Immature natural killer cell (primary cell): ENCODE data around the gene NBEAL1. TPM values are rescaled to one million over a fixed set of nuclear protein-coding genes. Genes with fewer than 3 reads are reported as not detected.
"Not testable (repeated sequence)": the region's sequence is repeated elsewhere in the genome, so short reads cannot be mapped to it uniquely, and the experiment has no call there.

Experiments
- DNase-seq, 3 donors: peaks; one replicate each; pipeline ENCODE4 v3.0.0; 2022; ENCODE audit warnings: mixed read lengths in 1 of 3
- H3K27ac Mint-ChIP-seq, 6 donors: one replicate each; pipeline ENCODE4 v1.8.0; 2020; ENCODE audit warnings: mixed read lengths in 6 of 6, mild to moderate bottlenecking in 5 of 6, inconsistent platforms in 4 of 6, moderate library complexity in 3 of 6
- H3K27me3 Mint-ChIP-seq, 3 donors: one replicate each; pipeline ENCODE4 v1.8.0; 2020 to 2021; ENCODE audit warnings: low read depth in 3 of 3, mild to moderate bottlenecking in 3 of 3, mixed read lengths in 3 of 3, moderate library complexity in 3 of 3, inconsistent platforms in 1 of 3
- H3K36me3 Mint-ChIP-seq, 3 donors: one replicate each; pipeline ENCODE4 v1.8.0; 2020; ENCODE audit warnings: mixed read lengths in 3 of 3, inconsistent platforms in 2 of 3, mild to moderate bottlenecking in 2 of 3
- H3K4me1 Mint-ChIP-seq, 2 donors: one replicate each; pipeline ENCODE4 v1.8.0; 2020; ENCODE audit warnings: inconsistent platforms in 2 of 2, mild to moderate bottlenecking in 2 of 2, mixed read lengths in 2 of 2, moderate library complexity in 1 of 2
- H3K4me3 Mint-ChIP-seq, 5 donors: one replicate each; pipeline ENCODE4 v1.8.0; 2020; ENCODE audit warnings: mild to moderate bottlenecking in 5 of 5, mixed read lengths in 5 of 5, inconsistent platforms in 3 of 5, moderate library complexity in 3 of 5
- H3K9me3 Mint-ChIP-seq, 6 donors: one replicate each; pipeline ENCODE4 v1.8.0; 2020; ENCODE audit warnings: mild to moderate bottlenecking in 6 of 6, mixed read lengths in 6 of 6, inconsistent platforms in 4 of 6, moderate library complexity in 3 of 6
- polyA plus RNA-seq, 3 donors: library from polyadenylated mRNA; unstranded; fragments of 300-500 nt; fragmentation: Illumina TruSeq; gene quantifications; one replicate each; pipeline ENCODE4 v1.2.3, GENCODE V29; 2021

Gene NBEAL1
- polyA plus RNA-seq, 3 donors from 2014 or later = 2.1 to 6.8 (median 6.4) TPM

DNA sequence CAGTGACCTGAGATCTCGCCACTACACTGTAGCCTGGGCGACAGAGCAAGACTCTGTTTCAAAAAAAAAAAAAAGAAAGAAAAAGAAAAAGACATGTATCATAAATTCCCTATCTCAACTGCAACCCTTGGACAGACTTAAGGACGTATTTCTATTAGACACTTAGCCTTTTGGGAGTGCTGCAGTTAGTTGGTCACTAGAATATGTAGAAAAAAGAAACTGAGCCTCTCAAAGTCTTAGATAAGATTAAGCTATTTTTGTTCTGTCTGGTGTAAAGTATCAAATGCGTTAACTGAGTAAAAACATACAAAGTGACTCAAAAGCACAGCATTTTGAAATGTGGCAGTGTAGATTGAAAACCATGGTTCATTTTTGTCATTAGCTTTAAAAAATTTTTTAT lies 7.3 kb downstream of the NBEAL1 start:
- Mint-ChIP-seq H3K27me3 (peaks cover 0 to 1% (median 0%) of the 10 kb centered on the region in 3 donors), H3K4me1 (peaks cover 14 to 22% of the 10 kb centered on the region in 2 donors), H3K27ac (no peak overlapping the region), H3K4me3 (no peak overlapping the region), H3K9me3 (no peaks in the 10 kb centered on the region), H3K36me3 (peaks cover 0 to 7% (median 4%) of the 10 kb centered on the region in 3 donors)
- DNase-seq = no peak

DNA sequence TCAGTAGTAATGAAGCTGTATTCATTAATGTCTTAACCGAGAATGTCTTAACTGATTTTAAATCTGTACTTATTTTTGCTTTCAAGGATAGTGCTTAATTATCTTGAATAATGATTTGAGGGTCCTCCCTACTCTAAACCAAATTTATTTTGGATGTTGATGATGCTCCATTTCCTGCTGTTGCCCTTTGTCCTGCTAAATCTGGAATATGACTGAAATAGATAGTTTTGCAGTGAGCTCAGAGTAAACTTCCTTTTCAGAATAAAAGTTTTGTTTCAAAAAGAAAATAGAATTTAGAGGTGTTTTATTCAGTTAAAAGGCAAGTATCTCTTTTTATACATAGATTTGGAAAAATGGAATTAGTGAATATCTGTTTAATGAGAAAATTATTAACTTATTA lies 8.1 kb downstream of the NBEAL1 start:
- DNase-seq = no peak
- no peak overlapping the region for H3K4me3 Mint-ChIP-seq
- peaks cover 0 to 7% (median 4%) of the 10 kb centered on the region in 3 donors for H3K36me3 Mint-ChIP-seq
- no peaks in the 10 kb centered on the region for H3K9me3 Mint-ChIP-seq
- no peak overlapping the region for H3K27ac Mint-ChIP-seq
- peaks cover 13 to 20% of the 10 kb centered on the region in 2 donors for H3K4me1 Mint-ChIP-seq
- H3K27me3 Mint-ChIP-seq = peaks cover 0 to 1% (median 0%) of the 10 kb centered on the region in 3 donors

DNA sequence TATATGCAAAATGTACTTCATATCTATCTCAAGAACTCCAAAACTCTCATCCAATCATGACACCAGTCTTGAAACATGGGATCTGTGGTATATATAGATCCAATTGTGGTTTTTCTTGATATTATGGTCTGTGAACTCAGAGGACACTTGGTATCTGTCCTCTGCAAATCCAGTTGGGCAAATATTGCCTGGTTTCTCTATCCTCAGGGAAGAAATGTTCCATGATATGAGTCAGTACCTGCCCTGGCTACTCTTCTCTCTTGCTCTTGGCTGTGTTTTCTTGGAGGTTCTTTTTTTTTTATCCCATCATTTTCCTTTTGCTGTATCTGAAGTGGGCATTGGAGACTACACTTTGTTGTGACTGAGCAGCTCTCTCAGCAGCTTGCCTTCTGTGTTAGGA lies 10.9 kb downstream of the NBEAL1 start:
- no peak overlapping the region for H3K27ac Mint-ChIP-seq
- no peaks in the 10 kb centered on the region for H3K4me1 Mint-ChIP-seq
- DNase-seq = no peak
- no peaks in the 10 kb centered on the region for H3K9me3 Mint-ChIP-seq
- peaks cover 0 to 7% (median 4%) of the 10 kb centered on the region in 3 donors for H3K36me3 Mint-ChIP-seq
- no peak overlapping the region for H3K4me3 Mint-ChIP-seq
- peaks cover 0 to 1% (median 0%) of the 10 kb centered on the region in 3 donors for H3K27me3 Mint-ChIP-seq

DNA sequence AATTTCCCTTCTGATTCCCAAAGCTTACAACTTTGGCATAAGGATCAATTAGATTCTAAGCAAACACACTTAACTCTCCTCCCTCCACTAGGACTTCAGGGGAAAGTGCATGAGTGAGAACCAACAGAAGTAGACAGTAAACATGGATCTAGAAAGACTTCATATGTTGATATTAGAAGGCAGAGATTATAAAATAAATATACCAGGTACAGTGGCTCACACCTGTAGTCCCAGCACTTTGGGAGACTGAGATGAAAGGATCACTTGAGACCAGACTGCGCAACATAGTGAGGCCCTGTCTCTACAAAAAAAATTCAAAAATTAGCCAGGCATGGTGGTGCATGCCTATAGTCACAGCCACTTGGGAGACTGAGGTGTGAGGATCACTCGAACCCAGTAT lies 15.9 kb downstream of the NBEAL1 start:
- H3K9me3 Mint-ChIP-seq = no peaks in the 10 kb centered on the region
- DNase-seq = no peak
- H3K4me1 Mint-ChIP-seq = no peaks in the 10 kb centered on the region
- H3K27me3 Mint-ChIP-seq = peaks cover 0 to 3% (median 0%) of the 10 kb centered on the region in 3 donors
- no peak overlapping the region for H3K27ac Mint-ChIP-seq
- H3K4me3 Mint-ChIP-seq = no peak overlapping the region
- H3K36me3 Mint-ChIP-seq = peaks cover 0 to 3% (median 0%) of the 10 kb centered on the region in 3 donors

DNA sequence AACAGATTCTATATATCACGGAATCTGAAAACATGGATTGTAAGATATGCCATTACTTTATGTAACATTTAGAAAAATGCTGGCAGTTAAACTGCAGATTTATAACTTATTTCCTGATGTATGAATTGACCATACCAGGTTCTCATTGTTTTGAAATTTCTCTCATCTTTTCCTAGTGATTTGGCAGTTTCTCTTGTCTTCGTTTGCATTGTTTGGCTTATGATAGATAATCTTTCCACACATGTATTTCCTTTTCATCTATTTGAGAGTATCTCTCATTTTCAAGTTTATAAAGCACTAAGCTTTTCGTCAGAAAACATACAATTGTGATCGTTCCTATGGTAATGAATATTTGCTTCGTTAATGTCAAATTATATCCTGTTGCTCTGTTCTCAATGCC lies 16.3 kb downstream of the NBEAL1 start:
- no peak overlapping the region for H3K27ac Mint-ChIP-seq
- no peak overlapping the region for H3K4me3 Mint-ChIP-seq
- H3K27me3 Mint-ChIP-seq = peaks cover 0 to 2% (median 0%) of the 10 kb centered on the region in 3 donors
- no peak for DNase-seq
- H3K9me3 Mint-ChIP-seq = no peaks in the 10 kb centered on the region
- H3K4me1 Mint-ChIP-seq = no peaks in the 10 kb centered on the region
- H3K36me3 Mint-ChIP-seq = peaks cover 0 to 3% (median 0%) of the 10 kb centered on the region in 3 donors

DNA sequence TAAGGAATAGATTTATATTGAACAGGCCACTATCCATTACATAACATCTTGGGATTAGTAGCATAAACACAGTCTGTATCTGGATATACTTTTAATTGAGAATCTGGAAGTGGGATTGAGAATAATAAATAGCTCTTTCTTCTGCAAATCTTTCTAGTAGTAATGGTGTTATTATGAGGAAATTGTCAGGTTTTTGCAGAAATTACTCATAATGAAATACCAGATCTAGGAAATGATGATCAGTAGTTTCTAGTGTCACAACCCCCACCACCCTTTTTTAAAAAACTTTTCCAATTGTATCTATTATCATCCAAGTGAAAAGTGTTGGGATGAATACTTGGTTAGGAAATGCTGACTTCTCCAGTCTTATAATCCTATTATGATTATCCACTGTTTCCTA lies 18.7 kb downstream of the NBEAL1 start:
- no peak overlapping the region for H3K27ac Mint-ChIP-seq
- no peaks in the 10 kb centered on the region for H3K9me3 Mint-ChIP-seq
- H3K4me3 Mint-ChIP-seq = no peak overlapping the region
- no peaks in the 10 kb centered on the region for H3K4me1 Mint-ChIP-seq
- H3K27me3 Mint-ChIP-seq = peaks cover 0 to 2% (median 2%) of the 10 kb centered on the region in 3 donors
- H3K36me3 Mint-ChIP-seq = peaks cover 0 to 3% (median under 1%) of the 10 kb centered on the region in 3 donors
- DNase-seq = no peak

DNA sequence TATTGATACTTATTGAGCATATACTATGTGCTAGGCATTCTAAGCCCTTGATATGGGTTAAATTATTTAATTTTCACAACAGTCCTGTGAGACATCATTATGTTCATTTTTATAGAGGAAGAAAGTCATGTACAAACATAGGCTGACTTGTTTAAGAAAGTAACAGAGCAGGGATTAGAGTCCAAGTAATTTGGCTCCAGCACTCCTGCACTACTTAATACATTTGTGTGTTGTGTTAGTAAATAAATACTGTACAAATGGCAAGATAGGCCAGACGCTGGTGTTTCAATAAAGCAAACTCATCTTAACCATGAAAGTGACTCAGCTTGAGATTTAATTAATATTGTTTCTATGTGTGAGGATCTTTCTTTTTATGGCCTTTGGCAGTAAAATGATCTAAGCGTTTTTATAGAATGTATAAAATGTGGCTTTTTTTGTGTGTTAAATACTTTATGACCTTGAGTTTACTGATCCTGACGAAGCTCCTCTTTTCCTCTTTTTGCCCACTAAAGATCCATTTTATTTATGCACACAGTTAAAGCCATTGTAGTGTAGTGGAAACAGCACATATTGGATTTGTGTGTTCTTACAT lies 21.3 kb downstream of the NBEAL1 start:
- H3K27me3 Mint-ChIP-seq = peaks cover 0 to 2% (median 2%) of the 10 kb centered on the region in 3 donors
- H3K4me1 Mint-ChIP-seq = no peaks in the 10 kb centered on the region
- DNase-seq = no peak
- no peak overlapping the region for H3K27ac Mint-ChIP-seq
- H3K9me3 Mint-ChIP-seq = no peaks in the 10 kb centered on the region
- no peak overlapping the region for H3K4me3 Mint-ChIP-seq
- peaks cover 0 to 8% (median 3%) of the 10 kb centered on the region in 3 donors for H3K36me3 Mint-ChIP-seq

DNA sequence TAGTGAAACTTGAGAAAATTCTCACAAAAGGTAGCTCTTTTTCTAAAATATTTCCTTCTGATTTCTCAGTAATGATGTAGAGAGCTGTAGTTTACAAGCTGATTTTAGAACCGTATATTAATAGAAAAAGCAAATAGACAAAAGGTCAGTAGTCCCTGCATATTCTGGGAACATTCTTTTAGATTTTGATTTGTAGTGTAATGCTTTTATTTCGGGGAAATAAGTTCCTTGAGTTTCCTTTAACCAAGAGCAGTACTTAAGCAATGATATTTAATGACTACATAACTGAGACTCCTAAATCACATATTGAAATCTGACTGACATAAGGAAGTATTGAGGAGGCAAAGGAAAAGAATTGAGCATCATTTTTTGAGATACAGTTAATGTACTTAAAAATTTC lies 22.4 kb downstream of the NBEAL1 start:
- Mint-ChIP-seq H3K4me3 (no peak overlapping the region), H3K36me3 (peaks cover 0 to 11% (median 5%) of the 10 kb centered on the region in 3 donors), H3K27ac (no peak overlapping the region), H3K27me3 (peaks cover 0 to 2% (median 2%) of the 10 kb centered on the region in 3 donors), H3K4me1 (no peaks in the 10 kb centered on the region), H3K9me3 (no peaks in the 10 kb centered on the region)
- DNase-seq = no peak

DNA sequence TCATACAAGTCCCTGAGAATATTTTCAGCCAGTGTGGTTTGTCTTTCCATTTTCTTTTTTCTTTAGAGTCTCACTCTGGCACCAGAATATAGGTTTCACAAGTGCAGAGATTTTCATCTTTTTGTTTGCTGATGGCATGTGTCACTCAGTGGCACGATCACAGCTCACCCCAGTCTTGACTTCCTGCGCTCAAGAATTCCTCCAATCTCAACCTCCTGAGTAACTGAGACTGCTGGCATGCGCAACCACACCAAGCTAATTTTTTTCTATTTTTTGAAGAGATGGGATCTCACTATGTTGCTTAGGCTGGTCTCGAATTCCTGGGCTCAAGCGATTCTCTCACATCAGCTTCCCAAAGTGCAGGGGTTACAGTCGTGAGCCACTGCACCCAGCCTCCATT lies 23.9 kb downstream of the NBEAL1 start:
- Mint-ChIP-seq H3K4me3 (no peak overlapping the region), H3K27me3 (peaks cover 0 to 2% (median 2%) of the 10 kb centered on the region in 3 donors), H3K4me1 (no peaks in the 10 kb centered on the region), H3K27ac (no peak overlapping the region), H3K9me3 (no peaks in the 10 kb centered on the region), H3K36me3 (peaks cover 7 to 20% (median 9%) of the 10 kb centered on the region in 3 donors)
- DNase-seq = no peak

DNA sequence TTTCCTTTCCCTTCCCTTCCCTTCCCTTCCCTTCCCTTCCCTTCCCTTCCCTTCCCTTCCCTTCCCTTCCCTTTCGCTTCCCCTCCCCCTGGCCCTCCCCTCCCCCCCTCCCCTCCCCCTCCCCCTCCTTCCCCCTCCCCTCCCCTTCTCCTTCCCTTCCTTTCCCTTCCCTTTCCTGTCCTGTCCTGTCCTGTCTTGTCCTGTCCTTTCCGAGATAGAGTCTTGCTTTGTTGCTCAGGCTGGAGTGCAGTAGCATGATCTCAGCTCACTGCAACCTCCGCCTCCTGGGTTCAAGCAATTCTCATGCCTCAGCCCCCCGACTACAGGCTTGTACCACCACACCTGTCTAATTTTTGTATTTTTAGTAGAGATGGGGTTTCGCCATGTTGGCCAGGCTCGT lies 24.5 kb downstream of the NBEAL1 start:
- H3K27ac Mint-ChIP-seq, H3K9me3 Mint-ChIP-seq, H3K4me1 Mint-ChIP-seq, H3K27me3 Mint-ChIP-seq, DNase-seq, H3K4me3 Mint-ChIP-seq: not testable (repeated sequence)
- H3K36me3 Mint-ChIP-seq = peaks cover 11 to 24% (median 13%) of the 10 kb centered on the region in 3 donors

DNA sequence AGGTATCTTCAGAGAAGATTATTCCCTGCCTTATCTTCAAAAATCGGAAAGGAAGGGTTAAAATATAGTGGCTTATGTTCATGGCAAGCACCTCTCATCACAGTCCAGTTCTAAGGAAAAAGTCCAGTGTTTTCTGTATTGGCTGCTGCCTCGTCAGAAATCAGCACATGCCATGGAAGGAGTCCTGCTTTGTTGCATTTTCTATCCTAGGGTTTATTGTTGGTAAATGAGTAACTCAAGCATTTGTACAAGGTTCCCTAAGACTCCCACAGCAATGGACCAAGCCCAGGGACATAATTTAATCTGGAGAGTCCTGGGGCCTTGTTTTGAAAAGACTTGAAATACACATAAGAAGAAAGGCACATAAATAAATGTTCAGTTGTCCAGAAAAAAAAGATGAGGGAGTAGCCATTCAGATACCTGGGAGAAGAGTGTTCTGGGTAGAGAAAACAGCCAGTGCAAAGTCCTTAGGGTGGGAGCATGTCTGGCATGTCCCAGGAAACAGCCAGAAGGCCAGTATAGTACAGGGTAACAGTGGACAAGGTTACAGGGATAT lies 26.4 kb downstream of the NBEAL1 start:
- H3K36me3 Mint-ChIP-seq = peaks cover 11 to 24% (median 13%) of the 10 kb centered on the region in 3 donors
- no peak for DNase-seq
- H3K27ac Mint-ChIP-seq = no peak overlapping the region
- no peaks in the 10 kb centered on the region for H3K4me1 Mint-ChIP-seq
- H3K9me3 Mint-ChIP-seq = no peaks in the 10 kb centered on the region
- H3K27me3 Mint-ChIP-seq = peaks cover 0 to 2% (median 0%) of the 10 kb centered on the region in 3 donors
- H3K4me3 Mint-ChIP-seq = no peak overlapping the region

DNA sequence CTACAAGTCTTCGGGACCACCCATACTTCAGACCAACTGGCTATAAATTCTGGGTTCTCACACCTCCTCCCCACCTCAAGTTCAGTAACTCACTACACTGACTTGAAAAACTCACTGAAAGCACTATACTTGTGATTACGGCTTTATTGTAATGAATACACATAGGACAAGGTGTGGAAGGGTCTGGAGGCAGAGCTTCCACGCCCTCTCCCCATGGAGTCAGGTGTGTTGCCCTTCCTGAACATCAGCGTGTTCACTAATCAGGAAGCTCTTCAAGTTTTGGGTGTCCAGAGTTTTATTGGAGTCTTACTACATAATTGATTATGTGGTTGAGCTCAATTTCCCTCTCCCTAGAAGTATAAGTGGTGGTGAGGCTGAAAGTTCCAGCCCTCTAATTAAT lies 27.5 kb downstream of the NBEAL1 start:
- H3K27ac Mint-ChIP-seq = no peak overlapping the region
- peaks cover 11 to 24% (median 13%) of the 10 kb centered on the region in 3 donors for H3K36me3 Mint-ChIP-seq
- peaks cover 0 to 2% (median 0%) of the 10 kb centered on the region in 3 donors for H3K27me3 Mint-ChIP-seq
- no peak overlapping the region for H3K4me3 Mint-ChIP-seq
- H3K9me3 Mint-ChIP-seq = no peaks in the 10 kb centered on the region
- H3K4me1 Mint-ChIP-seq = no peaks in the 10 kb centered on the region
- DNase-seq = no peak

DNA sequence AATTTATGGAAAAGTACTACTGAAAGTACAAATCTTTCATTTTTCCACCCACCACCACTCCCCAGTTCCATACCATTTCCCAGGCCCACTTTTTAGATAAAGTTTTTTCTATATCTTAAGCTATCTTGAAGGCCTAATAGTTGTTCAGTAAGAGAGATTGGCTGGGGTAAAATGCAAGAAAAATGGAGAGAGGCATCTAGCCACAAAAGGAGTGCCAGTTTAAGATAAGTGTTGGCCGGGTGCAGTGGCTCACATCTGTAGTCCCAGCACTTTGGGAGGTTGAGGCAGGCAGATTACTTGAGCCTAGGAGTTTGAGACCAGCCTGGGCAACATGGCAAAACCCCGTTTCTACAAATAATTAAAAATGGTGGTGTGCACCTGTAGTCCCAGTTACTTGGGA lies 28.6 kb downstream of the NBEAL1 start:
- Mint-ChIP-seq H3K27me3 (no peaks in the 10 kb centered on the region), H3K27ac (no peak overlapping the region), H3K9me3 (no peaks in the 10 kb centered on the region), H3K4me3 (no peak overlapping the region), H3K36me3 (peaks cover 13 to 24% (median 14%) of the 10 kb centered on the region in 3 donors), H3K4me1 (no peaks in the 10 kb centered on the region)
- no peak for DNase-seq

DNA sequence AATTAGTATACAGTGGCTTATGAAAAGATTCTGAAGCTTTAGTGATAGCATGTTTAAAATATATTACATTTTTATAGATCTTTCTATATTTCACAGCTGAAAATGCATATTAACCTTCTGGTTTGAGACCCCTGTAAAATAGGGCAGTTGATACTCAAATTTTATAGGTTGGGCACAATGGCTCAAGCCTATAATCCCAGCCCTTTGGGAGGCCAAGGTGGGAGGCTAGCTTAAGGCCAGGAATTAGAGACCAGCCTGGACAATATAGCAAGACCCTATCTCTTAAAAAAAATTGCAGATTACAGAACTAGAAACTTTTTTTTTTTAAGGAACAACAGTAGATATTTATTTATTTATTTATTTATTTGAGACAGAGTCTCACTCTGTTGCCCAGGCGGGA lies 31.2 kb downstream of the NBEAL1 start:
- no peak overlapping the region for H3K27ac Mint-ChIP-seq
- no peaks in the 10 kb centered on the region for H3K9me3 Mint-ChIP-seq
- H3K4me3 Mint-ChIP-seq = no peak overlapping the region
- DNase-seq = no peak
- no peaks in the 10 kb centered on the region for H3K27me3 Mint-ChIP-seq
- H3K4me1 Mint-ChIP-seq = no peaks in the 10 kb centered on the region
- peaks cover 13 to 22% (median 21%) of the 10 kb centered on the region in 3 donors for H3K36me3 Mint-ChIP-seq

DNA sequence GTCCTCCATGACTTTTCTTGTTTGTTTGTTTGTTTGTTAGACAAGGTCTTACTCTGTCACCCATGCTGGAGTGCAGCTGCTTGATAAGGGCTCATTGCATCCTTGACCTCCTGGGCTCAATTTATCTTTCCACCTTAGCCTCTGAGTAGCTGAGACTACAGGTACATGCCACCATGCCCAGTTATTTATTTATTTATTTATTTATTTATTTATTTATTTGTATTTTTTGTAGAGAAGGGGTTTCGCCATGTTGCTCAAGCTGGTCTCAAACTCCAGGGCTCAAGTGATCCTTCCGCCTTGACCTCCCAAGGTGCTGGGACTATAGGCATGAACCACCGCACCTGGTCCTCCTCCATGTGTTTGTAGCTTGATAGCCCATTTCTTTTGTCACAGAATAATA lies 37.9 kb downstream of the NBEAL1 start:
- H3K27me3 Mint-ChIP-seq = no peaks in the 10 kb centered on the region
- no peak for DNase-seq

More for the DNA sequence above, 37.9 kb downstream of the NBEAL1 start:
- Mint-ChIP-seq H3K9me3 (no peaks in the 10 kb centered on the region), H3K4me1 (no peaks in the 10 kb centered on the region), H3K4me3 (no peak overlapping the region), H3K27ac (no peak overlapping the region), H3K36me3 (peaks cover 7 to 27% (median 21%) of the 10 kb centered on the region in 3 donors)
